ENCODE measurements around the gene GNMT. TPM values are rescaled to one million over a fixed set of nuclear protein-coding genes. Genes with fewer than 3 reads are reported as not detected.

GNMT gene
- total and polyA plus RNA-seq, 10 of the 15 experiments (the other 5 are each of a cell fraction or from before 2014, with no cell fraction given), result 0.27 to 1.1 (median 0.39) TPM

GRCh38 chr6:42936398-42936797 lies 24.2 kb upstream of the GNMT start:
- POLR2A ChIA-PET, result no interaction called here
- SMC1A ChIA-PET (ENCODE audit: uncharacterized antibody, unreplicated experiment), result interaction anchor here (2.0 kb wide), 1 partner anchor 43 kb away, joined by 5 read pairs; the partner anchor contains the start of gene PEX6
- H3K4me3 ChIP-seq, result no peak overlapping the region
- no peaks in the 10 kb centered on the region for H3K9me3 ChIP-seq (replicated peaks; ENCODE audit: control insufficient read depth, insufficient read depth, low read length)
- no TSS peak for BruUV-seq (replicated peaks)
- no peak for FAIRE-seq
- in situ Hi-C loops (cut with MboI), result no loop called here
- H2AFZ ChIP-seq (ENCODE audit: control insufficient read depth, low read depth, low read length), result no peak overlapping the region
- H3K4me1 ChIP-seq (ENCODE audit: control insufficient read depth, insufficient read depth, low read length), result peaks cover 28% of the 10 kb centered on the region
- ATAC-seq, result no peak
- H4K20me1 ChIP-seq (ENCODE audit: control insufficient read depth, insufficient read depth), result peaks cover 12% of the 10 kb centered on the region
- WGBS (ENCODE audit: insufficient coverage, insufficient replicate concordance, low lambda C conversion rate, missing lambda C conversion rate), result 90% methylated on average over 11 of the region's 11 CpGs
- no peak overlapping the region for H3K4me2 ChIP-seq (ENCODE audit: control insufficient read depth, insufficient read depth)
- peaks cover 39 to 51% of the 10 kb centered on the region in 2 experiments for H3K36me3 ChIP-seq (ENCODE audit: control insufficient read depth in 2 of 2, insufficient read depth in 2 of 2, low read length in 1 of 2)
- H3K79me2 ChIP-seq (ENCODE audit: control insufficient read depth, insufficient read depth, low read length), result peaks cover 41% of the 10 kb centered on the region
- RAD21 ChIA-PET (ENCODE audit: unreplicated experiment), result no interaction called here
- CTCF ChIA-PET, result interaction anchor here (2.7 kb wide), 1 partner anchor 35 kb away, joined by 8 read pairs; no protein-coding TSS in a partner anchor
- no peak overlapping the region for H3K27ac ChIP-seq (ENCODE audit: control insufficient read depth, insufficient read depth)
- H3K27me3 ChIP-seq (replicated peaks in 1 of 2; ENCODE audit: control insufficient read depth in 2 of 2, insufficient read depth in 2 of 2, low read length in 1 of 2), result no peaks in the 10 kb centered on the region
- no peak overlapping the region for H3K9ac ChIP-seq (ENCODE audit: control insufficient read depth, insufficient read depth, low read length)
- intact Hi-C loops (cut with micrococcal nuclease; ENCODE audit: unreplicated experiment), result no loop called here
- DNase-seq (ENCODE audit: low read depth, low spot score), result no peak
- TF ChIP-seq BMI1 (IDR thresholded peaks at IDR 0.05; ENCODE audit: borderline replicate concordance) (no peak), TCF7 (IDR thresholded peaks at IDR 0.05; ENCODE audit: borderline replicate concordance) (no peak), ZBTB33 (IDR thresholded peaks at IDR 0.05) (no peak), TCF12 (IDR thresholded peaks at IDR 0.05; ENCODE audit: low read depth, low read length) (no peak), USF1 (IDR thresholded peaks at IDR 0.05; ENCODE audit: borderline replicate concordance, extremely low read length, insufficient read depth, low read depth, low read length) (no peak), SMAD1 (IDR thresholded peaks at IDR 0.05; ENCODE audit: low read depth, partially characterized antibody) (no peak), NFYA (IDR thresholded peaks at IDR 0.05; ENCODE audit: borderline replicate concordance, low read depth, low read length) (no peak), MYC (IDR thresholded peaks at IDR 0.05; ENCODE audit: insufficient read depth, insufficient read length, insufficient replicate concordance, low read length, severe bottlenecking) (no peak), HCFC1 (IDR thresholded peaks at IDR 0.05; ENCODE audit: low read length) (no peak), ZNF217 (IDR thresholded peaks at IDR 0.05) (no peak), POLR2A (IDR thresholded peaks at IDR 0.05; ENCODE audit: low read depth, low read length) (no peak), SMARCA5 (IDR thresholded peaks at IDR 0.05) (no peak), CHD4 (IDR thresholded peaks at IDR 0.05) (no peak), SMAD5 (IDR thresholded peaks at IDR 0.05; ENCODE audit: low read depth) (no peak)
- TF ChIP-seq, protein P1, sequence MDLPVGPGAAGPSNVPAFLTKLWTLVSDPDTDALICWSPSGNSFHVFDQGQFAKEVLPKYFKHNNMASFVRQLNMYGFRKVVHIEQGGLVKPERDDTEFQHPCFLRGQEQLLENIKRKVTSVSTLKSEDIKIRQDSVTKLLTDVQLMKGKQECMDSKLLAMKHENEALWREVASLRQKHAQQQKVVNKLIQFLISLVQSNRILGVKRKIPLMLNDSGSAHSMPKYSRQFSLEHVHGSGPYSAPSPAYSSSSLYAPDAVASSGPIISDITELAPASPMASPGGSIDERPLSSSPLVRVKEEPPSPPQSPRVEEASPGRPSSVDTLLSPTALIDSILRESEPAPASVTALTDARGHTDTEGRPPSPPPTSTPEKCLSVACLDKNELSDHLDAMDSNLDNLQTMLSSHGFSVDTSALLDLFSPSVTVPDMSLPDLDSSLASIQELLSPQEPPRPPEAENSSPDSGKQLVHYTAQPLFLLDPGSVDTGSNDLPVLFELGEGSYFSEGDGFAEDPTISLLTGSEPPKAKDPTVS (IDR thresholded peaks at IDR 0.05; ENCODE audit: low read depth, low read length), result no peak
- TF ChIP-seq, protein P2, sequence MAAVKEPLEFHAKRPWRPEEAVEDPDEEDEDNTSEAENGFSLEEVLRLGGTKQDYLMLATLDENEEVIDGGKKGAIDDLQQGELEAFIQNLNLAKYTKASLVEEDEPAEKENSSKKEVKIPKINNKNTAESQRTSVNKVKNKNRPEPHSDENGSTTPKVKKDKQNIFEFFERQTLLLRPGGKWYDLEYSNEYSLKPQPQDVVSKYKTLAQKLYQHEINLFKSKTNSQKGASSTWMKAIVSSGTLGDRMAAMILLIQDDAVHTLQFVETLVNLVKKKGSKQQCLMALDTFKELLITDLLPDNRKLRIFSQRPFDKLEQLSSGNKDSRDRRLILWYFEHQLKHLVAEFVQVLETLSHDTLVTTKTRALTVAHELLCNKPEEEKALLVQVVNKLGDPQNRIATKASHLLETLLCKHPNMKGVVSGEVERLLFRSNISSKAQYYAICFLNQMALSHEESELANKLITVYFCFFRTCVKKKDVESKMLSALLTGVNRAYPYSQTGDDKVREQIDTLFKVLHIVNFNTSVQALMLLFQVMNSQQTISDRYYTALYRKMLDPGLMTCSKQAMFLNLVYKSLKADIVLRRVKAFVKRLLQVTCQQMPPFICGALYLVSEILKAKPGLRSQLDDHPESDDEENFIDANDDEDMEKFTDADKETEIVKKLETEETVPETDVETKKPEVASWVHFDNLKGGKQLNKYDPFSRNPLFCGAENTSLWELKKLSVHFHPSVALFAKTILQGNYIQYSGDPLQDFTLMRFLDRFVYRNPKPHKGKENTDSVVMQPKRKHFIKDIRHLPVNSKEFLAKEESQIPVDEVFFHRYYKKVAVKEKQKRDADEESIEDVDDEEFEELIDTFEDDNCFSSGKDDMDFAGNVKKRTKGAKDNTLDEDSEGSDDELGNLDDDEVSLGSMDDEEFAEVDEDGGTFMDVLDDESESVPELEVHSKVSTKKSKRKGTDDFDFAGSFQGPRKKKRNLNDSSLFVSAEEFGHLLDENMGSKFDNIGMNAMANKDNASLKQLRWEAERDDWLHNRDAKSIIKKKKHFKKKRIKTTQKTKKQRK (IDR thresholded peaks at IDR 0.05; ENCODE audit: low read depth, low read length), result no peak
- TF ChIP-seq, protein P3, sequence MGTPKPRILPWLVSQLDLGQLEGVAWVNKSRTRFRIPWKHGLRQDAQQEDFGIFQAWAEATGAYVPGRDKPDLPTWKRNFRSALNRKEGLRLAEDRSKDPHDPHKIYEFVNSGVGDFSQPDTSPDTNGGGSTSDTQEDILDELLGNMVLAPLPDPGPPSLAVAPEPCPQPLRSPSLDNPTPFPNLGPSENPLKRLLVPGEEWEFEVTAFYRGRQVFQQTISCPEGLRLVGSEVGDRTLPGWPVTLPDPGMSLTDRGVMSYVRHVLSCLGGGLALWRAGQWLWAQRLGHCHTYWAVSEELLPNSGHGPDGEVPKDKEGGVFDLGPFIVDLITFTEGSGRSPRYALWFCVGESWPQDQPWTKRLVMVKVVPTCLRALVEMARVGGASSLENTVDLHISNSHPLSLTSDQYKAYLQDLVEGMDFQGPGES (IDR thresholded peaks at IDR 0.05), result no peak
